H1 (cell line): Measurements from ENCODE around the gene OPHN1. TPM values are rescaled to one million over a fixed set of nuclear protein-coding genes. Genes with fewer than 3 reads are reported as not detected.
"Not testable (repeated sequence)": the region's sequence is repeated elsewhere in the genome, so short reads cannot be mapped to it uniquely, and the experiment has no call there.

ENCODE experiments used
- CTCF ChIA-PET: fragments of 300-600 bp; sonication (Branson Sonifier 250); formaldehyde crosslinking; loops from one replicate; lab custom pipeline; 2021; ENCODE audit not compliant: partially characterized antibody; lab: Charles Lee
- POLR2A ChIA-PET: fragments of 300-600 bp; sonication (Branson Sonifier 250); formaldehyde crosslinking; loops from one replicate; lab custom pipeline; 2021; ENCODE audit warnings: inconsistent platforms; ENCODE audit not compliant: partially characterized antibody; lab: Charles Lee
- DNase-seq, 2 experiments: peaks; one replicate each; pipeline versions ENCODE4 v3.0.0 to v3.0.0-alpha.2; 2010 to 2022; ENCODE audit warnings: low spot score in 2 of 2, low read depth in 1 of 2, mixed read lengths in 1 of 2
- FAIRE-seq: peaks from 2 replicates; lab custom pipeline; 2011; peaks lifted over from hg19 to GRCh38; lab: Jason Lieb, UNC
- H2AFZ ChIP-seq: 2 replicates; pipeline ENCODE4 v1.8.1; 2012; ENCODE audit warnings: low read length, inconsistent platforms
- H2AK5ac ChIP-seq: 2 replicates; pipeline ENCODE4 v1.6.1; 2013; ENCODE audit warnings: low read depth, low read length
- H2BK120ac ChIP-seq: replicated peaks from 2 replicates; pipeline ENCODE3; 2013; ENCODE audit warnings: low read depth, low read length, inconsistent platforms
- H2BK12ac ChIP-seq: 2 replicates; pipeline ENCODE4 v1.6.1; 2013; ENCODE audit warnings: low read depth, low read length
- H2BK15ac ChIP-seq: 2 replicates; pipeline ENCODE4 v1.6.1; 2013; ENCODE audit warnings: low read length
- H2BK20ac ChIP-seq: 2 replicates; pipeline ENCODE4 v1.6.1; 2013; ENCODE audit warnings: low read length
- H2BK5ac ChIP-seq: 2 replicates; pipeline ENCODE4 v1.6.1; 2013; ENCODE audit warnings: low read depth, low read length
- H3K14ac ChIP-seq: 2 replicates; pipeline ENCODE4 v1.6.1; 2013; ENCODE audit warnings: inconsistent platforms; ENCODE audit not compliant: insufficient read length
- H3K18ac ChIP-seq: 2 replicates; pipeline ENCODE4 v1.6.1; 2013; ENCODE audit warnings: low read length; ENCODE audit errors: extremely low read depth
- H3K23ac ChIP-seq: 2 replicates; pipeline ENCODE4 v1.6.1; 2013; ENCODE audit warnings: inconsistent platforms; ENCODE audit not compliant: insufficient read length
- H3K23me2 ChIP-seq: 2 replicates; pipeline ENCODE4 v1.6.1; 2013; ENCODE audit warnings: low read depth, low read length
- H3K27ac ChIP-seq: 2 replicates; pipeline ENCODE4 v1.6.1; 2011; ENCODE audit warnings: low read depth, low read length, inconsistent platforms
- H3K27me3 ChIP-seq, 4 experiments: replicated peaks in 1 of 4; 1 replicate in 1 of 4; 2 replicates in 3 of 4; pipeline versions ENCODE4 v1.6.1 to v1.8.1; 2011 to 2013; ENCODE audit warnings: low read length in 3 of 4, mild to moderate bottlenecking in 3 of 4, inconsistent platforms in 2 of 4, mixed read lengths in 2 of 4, moderate library complexity in 1 of 4; ENCODE audit not compliant: control insufficient read depth in 3 of 4, insufficient read depth in 3 of 4; ENCODE audit errors: extremely low read depth in 1 of 4
- H3K36me3 ChIP-seq, 4 experiments: 2 replicates each; pipeline versions ENCODE4 v1.6.1 to v1.8.1; 2011 to 2013; ENCODE audit warnings: mild to moderate bottlenecking in 4 of 4, low read length in 3 of 4, moderate library complexity in 2 of 4, control low read depth in 1 of 4, inconsistent platforms in 1 of 4; ENCODE audit not compliant: insufficient read depth in 4 of 4, control insufficient read depth in 2 of 4
- H3K4ac ChIP-seq: replicated peaks from 2 replicates; pipeline ENCODE3; 2013; ENCODE audit warnings: low read length, low read depth, mixed read lengths, inconsistent platforms; ENCODE audit not compliant: insufficient read length
- H3K4me1 ChIP-seq, 4 experiments: replicated peaks in 1 of 4; 1 replicate in 1 of 4; 2 replicates in 3 of 4; pipeline versions ENCODE4 v1.6.1 to v1.8.1; 2011 to 2013; ENCODE audit warnings: low read length in 3 of 4, inconsistent platforms in 2 of 4, mixed read lengths in 1 of 4; ENCODE audit not compliant: insufficient read depth in 4 of 4, control insufficient read depth in 3 of 4
- H3K4me2 ChIP-seq, 2 experiments: 2 replicates each; pipeline versions ENCODE4 v1.6.1 to v1.8.1; 2011 to 2013; ENCODE audit warnings: low read depth in 2 of 2, low read length in 2 of 2, control low read depth in 1 of 2, inconsistent platforms in 1 of 2, mild to moderate bottlenecking in 1 of 2; ENCODE audit not compliant: insufficient read depth in 1 of 2
- H3K4me3 ChIP-seq, 4 experiments: fragments of 200-600, 300-600 bp in 1 of 4; sonication (generic), shearing (Covaris generic), sonication (Bioruptor Twin) in 1 of 4; 2 replicates each; pipeline versions ENCODE4 v1.5.1 to v1.8.1; 2011 to 2016; ENCODE audit warnings: low read length in 4 of 4, low read depth in 3 of 4, control low read depth in 2 of 4, inconsistent platforms in 2 of 4, mild to moderate bottlenecking in 2 of 4, mixed read lengths in 1 of 4, moderate library complexity in 1 of 4; ENCODE audit not compliant: insufficient read depth in 2 of 4; ENCODE audit errors: extremely low read depth in 1 of 4
- H3K56ac ChIP-seq: replicated peaks from 2 replicates; pipeline ENCODE3; 2013; ENCODE audit warnings: low read depth, mild to moderate bottlenecking, mixed read lengths, low read length, inconsistent platforms; ENCODE audit not compliant: insufficient read length
- H3K79me1 ChIP-seq: 2 replicates; pipeline ENCODE4 v1.6.1; 2013; ENCODE audit warnings: low read depth, low read length, control low read depth
- H3K79me2 ChIP-seq, 2 experiments: 2 replicates each; pipeline versions ENCODE4 v1.6.1 to v1.8.1; 2012 to 2013; ENCODE audit warnings: low read length in 2 of 2, mild to moderate bottlenecking in 2 of 2, inconsistent platforms in 1 of 2; ENCODE audit not compliant: insufficient read depth in 2 of 2, control insufficient read depth in 1 of 2
- H3K9ac ChIP-seq, 4 experiments: replicated peaks in 1 of 4; 1 replicate in 1 of 4; 2 replicates in 3 of 4; pipeline versions ENCODE4 v1.6.1 to v1.8.1; 2011 to 2013; ENCODE audit warnings: low read depth in 3 of 4, low read length in 3 of 4, control low read depth in 2 of 4, mild to moderate bottlenecking in 2 of 4, moderate library complexity in 2 of 4, inconsistent platforms in 1 of 4; ENCODE audit errors: extremely low read depth in 1 of 4
- H3K9me3 ChIP-seq, 2 experiments: 2 replicates each; pipeline versions ENCODE4 v1.6.1 to v1.8.1; 2012 to 2013; ENCODE audit warnings: mild to moderate bottlenecking in 2 of 2, moderate library complexity in 2 of 2, control low read depth in 1 of 2, inconsistent platforms in 1 of 2, low read depth in 1 of 2, low read length in 1 of 2, mixed read lengths in 1 of 2; ENCODE audit not compliant: insufficient read depth in 2 of 2
- H4K20me1 ChIP-seq, 2 experiments: replicated peaks in 1 of 2; 2 replicates each; pipeline versions ENCODE3 to v1.8.1; 2011 to 2013; ENCODE audit warnings: inconsistent platforms in 2 of 2, low read length in 2 of 2, mild to moderate bottlenecking in 1 of 2; ENCODE audit not compliant: insufficient read depth in 2 of 2, control insufficient read depth in 1 of 2
- H4K5ac ChIP-seq: 2 replicates; pipeline ENCODE4 v1.6.1; 2013; ENCODE audit warnings: low read length, low read depth, mixed read lengths, inconsistent platforms; ENCODE audit not compliant: insufficient read length
- H4K8ac ChIP-seq: 2 replicates; pipeline ENCODE4 v1.8.0; 2013; ENCODE audit warnings: mild to moderate bottlenecking, moderate library complexity, low read length, inconsistent platforms; ENCODE audit not compliant: insufficient read depth; ENCODE audit errors: extremely low read depth
- H4K91ac ChIP-seq: replicated peaks from 2 replicates; pipeline ENCODE3; 2013; ENCODE audit warnings: low read length, mixed read lengths, inconsistent platforms; ENCODE audit not compliant: insufficient read length
- WGBS, 2 experiments: shearing (Covaris generic) in 1 of 2; methylation state at CpG; one replicate each; pipeline versions ENCODE4 v1.1.6 to v1.1.7; 2013 to 2015; ENCODE audit warnings: low lambda C conversion rate in 2 of 2, mixed read lengths in 2 of 2, inconsistent platforms in 1 of 2, low coverage in 1 of 2, missing lambda C conversion rate in 1 of 2; ENCODE audit not compliant: insufficient replicate concordance in 2 of 2, insufficient coverage in 1 of 2, insufficient read length in 1 of 2; ENCODE audit errors: extremely low coverage in 1 of 2, missing lambda C conversion rate in 1 of 2; 5-methylcytosine and 5-hydroxymethylcytosine counted together
- polyA plus RNA-seq, 7 experiments: library from polyadenylated mRNA; depleted of rRNA in 3 of 7; stranded (reverse) in 5 of 7; unstranded in 2 of 7; fragments of >200 nt in 5 of 7; fragments of 200-250 nt in 2 of 7; gene quantifications; 1 replicate in 5 of 7; 2 replicates in 1 of 7; 4 replicates in 1 of 7; pipeline versions ENCODE4 v1.2.1 to v1.2.3, GENCODE V29; 2011 to 2013; ENCODE audit warnings: missing spikeins in 2 of 7, mixed read lengths in 2 of 7
- total RNA-seq: library from RNA; stranded (reverse); fragmentation: NEBNext Ultra II Directional; extraction: Animal tissue kit (Norgen Biotek cat#: 25700); gene quantifications from 2 replicates; pipeline ENCODE4 v1.2.1, GENCODE V29; 2021

The OPHN1 gene
- total and polyA plus RNA-seq, 2 of the 8 experiments (the other 6 are each of a cell fraction or from before 2014, with no cell fraction given) = 1.2 to 3.5 TPM

DNA sequence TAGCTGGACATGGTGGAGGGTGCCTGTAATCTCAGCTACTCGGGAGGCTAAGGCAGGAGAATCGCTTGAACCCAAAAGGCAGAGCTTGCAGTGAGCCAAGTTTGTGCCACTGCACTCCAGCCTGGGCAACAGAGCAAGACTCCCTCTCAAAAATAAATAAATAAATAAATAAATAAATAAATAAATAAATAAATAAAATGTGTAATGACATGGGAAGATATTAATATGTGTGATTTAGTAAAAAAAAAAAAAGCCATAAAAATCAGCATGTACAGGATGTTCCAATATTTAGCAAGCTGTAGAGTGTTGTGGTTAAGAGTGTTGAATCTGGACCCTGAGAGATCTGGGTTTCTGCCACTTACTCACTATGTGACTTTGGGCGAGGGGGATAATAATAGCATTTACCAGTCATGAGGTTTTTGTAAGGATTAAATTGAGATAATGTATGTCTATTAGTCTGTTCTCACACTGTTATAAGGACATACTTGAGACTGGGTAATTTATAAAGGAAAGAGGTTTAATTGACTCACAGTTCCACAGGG is 43.8 kb downstream of the OPHN1 start:
- H4K5ac ChIP-seq, H3K4me3 ChIP-seq, H3K56ac ChIP-seq, H3K79me2 ChIP-seq, H3K27ac ChIP-seq, H3K27me3 ChIP-seq, H2BK5ac ChIP-seq, H2BK12ac ChIP-seq, H2BK20ac ChIP-seq, H4K8ac ChIP-seq, H2AK5ac ChIP-seq, H4K20me1 ChIP-seq, H3K36me3 ChIP-seq, H3K4ac ChIP-seq, H2BK15ac ChIP-seq, H3K4me2 ChIP-seq, CTCF ChIA-PET, H3K18ac ChIP-seq, H2BK120ac ChIP-seq, H3K23me2 ChIP-seq, H3K79me1 ChIP-seq, H3K14ac ChIP-seq, FAIRE-seq, H3K4me1 ChIP-seq, POLR2A ChIA-PET, H2AFZ ChIP-seq, H3K23ac ChIP-seq, DNase-seq, H4K91ac ChIP-seq, H3K9me3 ChIP-seq, H3K9ac ChIP-seq: not testable (repeated sequence)
- WGBS, 2 experiments = 100% methylated on average over 1 of the region's 3 CpGs; no CpG with 5 or more reads in 1 of the 2 experiments
